GM18507 (cell line): ENCODE data around the gene FAM98C.
"Not testable (repeated sequence)": the region's sequence is repeated elsewhere in the genome, so short reads cannot be mapped to it uniquely, and the experiment has no call there.

Experiments used
- DNase-seq: peaks from one replicate; pipeline ENCODE4 v3.0.0; 2011; ENCODE audit warnings: low read depth; ENCODE audit not compliant: insufficient read length; ENCODE audit errors: extremely low spot score
- FAIRE-seq: peaks from 2 replicates; lab custom pipeline; 2011; peaks lifted over from hg19 to GRCh38; lab: Jason Lieb, UNC

Gene FAM98C

GRCh38 chr19:38391911-38392464 is 10.9 kb upstream of the FAM98C start:
- FAIRE-seq (no peak), DNase-seq (no peak)

- FAIRE-seq (no peak), DNase-seq (no peak)
Observed at GRCh38 chr19:38392707-38393308, 10.1 kb upstream of the FAM98C start.

- no peak for DNase-seq
- FAIRE-seq = no peak
Observed at GRCh38 chr19:38394488-38394887, 8.4 kb upstream of the FAM98C start.

DNA sequence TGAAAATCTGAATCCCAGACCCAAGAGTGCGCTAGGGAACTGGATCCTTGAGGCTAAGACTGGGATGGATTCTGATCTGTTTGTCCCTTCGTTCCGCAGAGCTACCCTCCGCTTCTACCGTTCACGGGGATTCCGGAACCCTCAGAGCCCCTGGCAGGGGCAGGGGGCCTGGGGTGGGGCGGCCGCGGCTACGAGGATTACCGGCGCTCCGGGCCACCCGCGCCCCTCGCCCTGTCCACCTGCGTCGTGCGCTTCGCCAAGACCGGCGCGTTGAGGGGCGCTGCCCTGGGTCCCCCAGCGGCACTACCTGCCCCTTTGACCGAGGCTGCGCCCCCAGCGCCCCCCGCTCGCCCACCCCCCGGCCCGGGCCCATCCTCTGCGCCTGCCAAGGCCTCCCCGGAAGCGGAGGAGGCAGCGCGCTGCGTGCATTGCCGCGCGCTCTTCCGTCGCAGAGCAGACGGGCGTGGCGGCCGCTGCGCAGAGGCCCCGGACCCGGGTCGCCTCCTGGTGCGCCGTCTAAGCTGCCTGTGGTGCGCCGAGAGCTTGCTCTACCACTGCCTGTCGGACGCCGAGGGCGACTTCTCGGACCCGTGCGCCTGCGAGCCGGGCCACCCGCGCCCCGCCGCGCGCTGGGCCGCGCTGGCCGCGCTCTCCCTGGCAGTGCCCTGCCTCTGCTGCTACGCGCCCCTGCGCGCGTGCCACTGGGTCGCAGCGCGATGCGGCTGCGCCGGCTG is 7.3 kb upstream of the FAM98C start:
- DNase-seq (no peak), FAIRE-seq (no peak)

GRCh38 chr19:38399081-38399480 is 3.8 kb upstream of the FAM98C start:
- DNase-seq = no peak
- FAIRE-seq = no peak

DNA sequence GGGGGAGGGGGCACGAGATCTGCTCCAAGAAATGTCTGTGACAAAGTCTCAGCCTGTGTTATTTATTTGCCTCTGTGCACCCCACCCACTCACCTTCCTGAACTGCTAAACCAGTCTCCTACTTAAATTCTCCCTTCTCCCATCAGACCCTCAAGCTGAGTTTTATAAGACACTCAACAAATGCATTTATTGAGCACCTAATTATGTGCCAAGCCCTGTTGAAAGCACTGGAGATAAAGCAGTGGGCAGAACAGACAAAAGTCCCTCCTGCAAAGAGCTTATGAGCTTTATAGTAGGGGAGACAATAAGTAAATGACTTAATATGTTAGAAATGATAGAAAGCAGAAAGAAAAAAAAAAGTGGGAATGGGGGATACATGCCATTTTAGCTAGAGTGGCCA is 3.4 kb upstream of the FAM98C start:
- DNase-seq (no peak), FAIRE-seq (no peak)

GRCh38 chr19:38400361-38400760 is 2.5 kb upstream of the FAM98C start:
- DNase-seq (no peak), FAIRE-seq (no peak)

GRCh38 chr19:38401148-38401547 is 1.7 kb upstream of the FAM98C start:
- DNase-seq (no peak), FAIRE-seq (no peak)

DNA sequence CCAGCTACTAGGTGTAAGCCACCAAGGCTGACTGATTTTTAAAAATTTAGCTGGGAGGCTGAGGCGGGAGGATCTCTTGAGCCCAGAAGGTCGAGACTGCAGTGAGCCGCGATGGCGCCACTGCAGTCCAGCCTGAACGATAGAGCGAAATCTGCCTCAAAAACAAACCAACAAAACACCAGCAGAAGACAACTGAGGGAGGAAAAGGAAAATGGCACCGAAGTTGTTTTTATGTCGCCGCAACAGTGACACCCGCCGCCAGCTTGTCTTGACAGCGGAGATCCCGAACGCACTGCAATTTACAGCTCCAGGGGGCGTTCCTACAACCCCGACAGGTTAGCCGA is 298 bp upstream of the FAM98C start:
- DNase-seq (no peak), FAIRE-seq (no peak)

DNA sequence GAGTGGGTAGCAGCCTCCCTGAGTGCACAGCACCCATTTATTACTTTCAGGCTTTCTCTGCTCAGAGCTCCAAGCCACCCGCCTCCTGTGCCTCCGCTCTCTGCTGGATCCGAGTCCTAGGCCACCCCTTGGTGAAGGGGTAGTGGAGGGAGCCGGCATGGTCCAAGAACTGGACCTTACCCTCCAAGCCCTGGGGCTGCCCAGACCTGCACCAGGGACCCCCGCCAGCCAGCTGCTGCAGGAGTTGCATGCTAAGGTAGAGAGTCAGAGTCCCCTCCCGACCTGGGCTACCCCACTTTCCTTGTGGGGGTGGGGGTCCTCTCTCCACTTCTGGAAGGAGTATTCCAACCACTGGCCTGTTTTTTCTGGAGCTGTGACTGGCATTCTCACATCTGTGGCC is 2.0 kb downstream of the FAM98C start:
- DNase-seq (no peak), FAIRE-seq (no peak)

DNA sequence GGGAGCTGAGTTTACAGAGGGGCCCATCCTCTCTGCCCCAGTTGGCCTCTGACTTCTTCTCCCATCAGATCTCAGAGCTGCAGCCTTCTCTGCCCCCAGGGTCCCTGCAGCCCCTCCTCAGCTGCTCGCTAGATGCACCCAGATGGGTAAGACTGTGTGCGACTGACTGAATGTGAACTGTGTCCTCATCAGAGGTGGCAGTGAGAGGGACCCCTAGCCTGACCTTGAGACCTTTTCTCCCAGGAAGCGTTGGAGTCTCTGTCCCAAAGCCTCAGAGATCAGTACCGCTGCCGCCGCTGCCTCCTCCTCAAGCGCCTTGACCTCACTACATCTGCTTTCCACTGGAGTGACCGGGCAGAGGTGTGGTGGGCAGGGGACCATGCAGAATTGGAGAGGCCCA is 2.4 kb downstream of the FAM98C start:
- FAIRE-seq (no peak), DNase-seq (no peak)

DNA sequence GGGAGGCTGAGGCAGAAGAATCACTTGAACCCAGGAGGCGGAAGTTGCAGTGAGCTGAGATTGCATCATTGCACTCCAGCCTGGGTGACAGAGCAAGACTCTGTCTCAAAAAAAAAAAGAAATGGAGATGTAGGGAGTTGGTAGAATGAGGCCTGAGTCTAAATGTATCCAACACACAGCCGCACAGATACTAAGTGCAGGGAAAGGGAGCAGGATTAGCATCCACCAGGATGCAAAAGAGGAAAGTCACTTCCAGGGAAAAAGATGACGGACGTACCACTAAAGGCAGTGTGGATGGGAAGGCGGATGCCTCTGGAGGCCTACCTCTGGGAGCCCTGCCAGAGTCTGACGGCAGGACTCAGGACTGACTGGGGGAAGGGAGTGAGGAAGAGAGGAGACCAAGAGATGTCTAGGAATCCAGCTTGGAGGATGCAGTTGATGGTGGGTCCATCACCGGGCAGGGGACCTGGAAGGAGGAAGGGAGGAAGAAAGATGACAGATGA is 6.8 kb downstream of the FAM98C start:
- no peak for DNase-seq
- no peak for FAIRE-seq

- DNase-seq, FAIRE-seq: not testable (repeated sequence)
Observed at GRCh38 chr19:38410407-38410806, 7.5 kb downstream of the FAM98C start.

DNA sequence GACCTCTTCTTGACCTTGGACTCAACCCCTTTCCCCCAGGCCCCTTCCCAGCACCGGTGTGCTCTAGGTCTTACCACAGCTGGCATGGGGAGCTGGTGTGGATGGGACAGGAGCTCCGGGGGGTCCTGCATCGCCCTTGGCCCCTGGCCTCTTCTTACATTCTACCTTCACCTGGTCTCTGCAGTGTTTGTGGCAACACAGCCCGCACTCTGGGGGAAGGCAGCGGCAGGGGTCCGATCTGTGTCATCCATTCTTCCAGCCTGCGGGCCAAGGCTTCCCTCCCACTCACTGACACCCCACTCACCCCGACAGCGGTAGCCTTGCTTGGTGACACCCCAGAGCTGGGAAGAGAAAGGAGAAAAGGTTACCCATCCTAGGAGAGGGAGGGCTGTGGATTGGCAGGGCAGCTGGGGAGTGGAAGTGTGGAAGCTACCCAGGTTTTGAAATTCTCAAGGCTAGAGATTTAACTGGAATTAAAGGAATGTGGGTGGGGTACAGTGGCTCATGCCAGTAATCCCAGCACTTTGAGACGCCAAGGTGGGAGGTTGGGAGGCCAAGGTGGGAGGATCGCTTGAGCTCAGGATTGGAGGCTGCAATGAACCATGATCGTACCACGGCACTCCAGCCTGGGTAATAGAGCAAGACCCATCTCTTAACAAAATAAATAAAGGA is 8.3 kb downstream of the FAM98C start:
- DNase-seq (no peak), FAIRE-seq (no peak)

DNA sequence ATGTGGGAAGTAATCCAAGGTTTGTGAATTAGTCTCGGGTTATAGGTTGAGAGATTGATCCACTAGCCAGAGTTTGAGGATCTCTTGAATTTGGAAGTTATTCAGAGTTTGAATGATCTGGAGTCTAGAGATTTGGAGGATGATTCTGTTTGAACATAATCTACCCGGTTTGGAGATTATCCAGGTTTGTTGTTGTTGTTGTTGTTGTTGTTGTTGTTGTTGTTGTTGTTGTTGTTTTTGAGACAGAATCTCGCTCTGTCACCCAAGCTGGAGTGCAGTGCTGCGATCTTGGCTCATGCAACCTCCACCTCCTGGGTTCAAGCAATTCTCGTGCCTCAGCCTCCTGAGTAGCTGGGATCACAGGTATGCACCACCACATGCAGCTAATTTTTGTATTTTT is 9.0 kb downstream of the FAM98C start:
- DNase-seq, FAIRE-seq: not testable (repeated sequence)

- DNase-seq = no peak
- no peak for FAIRE-seq
Observed at GRCh38 chr19:38412491-38412890, 9.6 kb downstream of the FAM98C start.

DNA sequence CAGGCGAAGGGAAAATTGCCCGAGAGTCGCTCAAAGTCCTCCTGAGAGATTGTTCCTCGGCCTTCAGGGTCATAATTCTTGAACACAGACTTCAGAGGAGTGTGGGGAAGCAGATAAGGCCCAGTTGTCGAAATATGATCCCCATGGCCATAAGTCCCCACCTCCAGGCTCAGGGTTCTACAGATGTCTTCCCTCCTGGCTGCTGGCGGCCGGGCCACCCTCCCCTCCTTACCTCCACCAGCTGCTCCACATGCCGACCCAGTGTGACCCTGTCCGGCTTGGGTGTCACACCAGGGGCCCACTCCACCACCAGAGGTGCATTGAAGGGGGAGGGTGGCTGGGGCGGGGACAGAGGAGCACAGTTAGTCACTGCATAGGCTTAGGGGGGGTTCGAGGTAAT is 10.1 kb downstream of the FAM98C start:
- DNase-seq = no peak
- no peak for FAIRE-seq

DNA sequence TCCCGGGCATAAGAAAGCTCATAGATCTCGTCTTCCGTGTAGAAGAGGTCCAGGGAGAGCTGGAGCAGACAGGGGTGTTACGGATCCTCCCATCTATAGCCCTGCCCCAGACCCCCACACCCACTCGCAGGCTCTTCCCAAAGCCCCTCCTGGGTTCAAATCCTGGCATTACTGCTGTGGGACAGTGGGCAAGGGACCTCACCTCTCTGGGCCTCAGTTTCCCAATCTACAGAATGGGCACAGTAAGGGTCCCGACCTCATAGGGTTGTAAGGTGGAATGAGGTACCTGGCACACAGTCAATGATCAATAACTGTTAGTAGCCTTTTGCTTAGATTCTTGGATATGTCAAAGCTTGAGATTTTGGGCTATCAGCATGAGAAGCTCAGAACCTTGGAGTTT is 10.5 kb downstream of the FAM98C start:
- no peak for FAIRE-seq
- no peak for DNase-seq

DNA sequence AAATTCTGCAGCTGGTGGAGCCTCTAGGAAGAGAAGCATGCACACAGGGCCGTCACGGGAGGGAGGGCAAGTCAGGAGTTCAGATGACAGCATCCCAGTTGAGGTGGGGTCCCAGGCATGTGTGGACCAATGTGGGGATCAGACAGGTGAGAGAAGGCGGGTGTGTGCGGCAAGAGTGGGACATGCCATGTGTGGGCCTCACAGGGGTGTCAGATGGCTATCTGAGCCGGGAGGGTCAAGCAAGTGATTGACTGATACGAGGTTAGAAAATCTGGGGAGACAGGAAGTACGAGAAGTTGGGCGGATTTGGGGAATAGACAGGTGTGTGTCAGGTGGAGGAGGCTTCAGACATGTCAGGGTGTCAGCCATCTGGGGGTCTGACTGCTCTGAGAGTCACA is 14.3 kb downstream of the FAM98C start:
- no peak for FAIRE-seq
- no peak for DNase-seq
